Brain microvascular endothelial cell (primary cell): ENCODE measurements around the gene TBC1D3G.
"Not testable (repeated sequence)": the region's sequence is repeated elsewhere in the genome, so short reads cannot be mapped to it uniquely, and the experiment has no call there.

Source experiments
- DNase-seq: peaks from one replicate; pipeline ENCODE4 v3.0.0-alpha.2; 2020
- H3K27ac ChIP-seq: fragments of 250-450 bp; sonication (Bioruptor Pico); 2 replicates; pipeline ENCODE4 v1.5.1; 2020; ENCODE audit warnings: mild to moderate bottlenecking, moderate library complexity
- H3K27me3 ChIP-seq: fragments of 250-450 bp; sonication (Bioruptor Pico); replicated peaks from 2 replicates; pipeline ENCODE4 v1.5.1; 2020; ENCODE audit warnings: mild to moderate bottlenecking
- H3K36me3 ChIP-seq: fragments of 250-450 bp; sonication (Bioruptor Pico); replicated peaks from 2 replicates; pipeline ENCODE4 v1.5.1; 2020; ENCODE audit warnings: mild to moderate bottlenecking
- H3K4me3 ChIP-seq: 2 replicates; pipeline ENCODE4 v1.5.1; 2011; ENCODE audit warnings: low read depth, mild to moderate bottlenecking, control low read depth, low read length, moderate library complexity
- in situ Hi-C: cut with HindIII; loops from 2 replicates; pipeline ENCODE4 v1.10.0; 2017; ENCODE audit warnings: low sequenced_read_pairs, low pct_ligation_motif_present

TBC1D3G gene

GRCh38 chr17:36323584-36323983, at the start of gene TBC1D3G:
Gene TBC1D3G, plus strand, starts transcription at chr17:36323884. Its CDS starts 1,528 bp downstream, at chr17:36325412.
- H3K4me3 ChIP-seq, in situ Hi-C loops, H3K27ac ChIP-seq, H3K36me3 ChIP-seq, DNase-seq, H3K27me3 ChIP-seq: not testable (repeated sequence)

- H3K27ac ChIP-seq, DNase-seq, in situ Hi-C loops, H3K27me3 ChIP-seq, H3K36me3 ChIP-seq, H3K4me3 ChIP-seq: not testable (repeated sequence)
Measured at GRCh38 chr17:36283256-36283655, 40.4 kb upstream of the TBC1D3G start.

GRCh38 chr17:36284219-36284618, 39.5 kb upstream of the TBC1D3G start:
- H3K27ac ChIP-seq, DNase-seq, in situ Hi-C loops, H3K36me3 ChIP-seq, H3K4me3 ChIP-seq, H3K27me3 ChIP-seq: not testable (repeated sequence)

- DNase-seq, H3K27me3 ChIP-seq, H3K27ac ChIP-seq, H3K4me3 ChIP-seq, H3K36me3 ChIP-seq, in situ Hi-C loops: not testable (repeated sequence)
Measured at GRCh38 chr17:36289965-36290612, 33.6 kb upstream of the TBC1D3G start.

- H3K36me3 ChIP-seq, DNase-seq, in situ Hi-C loops, H3K4me3 ChIP-seq, H3K27ac ChIP-seq, H3K27me3 ChIP-seq: not testable (repeated sequence)
Measured at GRCh38 chr17:36295161-36295560, 28.5 kb upstream of the TBC1D3G start.

- H3K4me3 ChIP-seq, H3K36me3 ChIP-seq, in situ Hi-C loops, H3K27ac ChIP-seq, H3K27me3 ChIP-seq, DNase-seq: not testable (repeated sequence)
Measured at GRCh38 chr17:36315736-36316135, 7.9 kb upstream of the TBC1D3G start.

- H3K4me3 ChIP-seq, DNase-seq, H3K27me3 ChIP-seq, H3K27ac ChIP-seq, in situ Hi-C loops, H3K36me3 ChIP-seq: not testable (repeated sequence)
Measured at GRCh38 chr17:36362496-36362895, 38.8 kb downstream of the TBC1D3G start.

- H3K4me3 ChIP-seq, H3K36me3 ChIP-seq, DNase-seq, H3K27ac ChIP-seq, H3K27me3 ChIP-seq, in situ Hi-C loops: not testable (repeated sequence)
Measured at GRCh38 chr17:36375938-36376337, 52.3 kb downstream of the TBC1D3G start.
